Caco-2 (cell line): ENCODE data around the gene ELOVL7. TPM values are rescaled to one million over a fixed set of nuclear protein-coding genes. Genes with fewer than 3 reads are reported as not detected.

Experiments used
- BruUV-seq: library from RNA; stranded (reverse); fragments of 400-500 nt; replicated peaks from 2 replicates; lab custom pipeline; 2021; lab: Mats Ljungman, UMichigan
- CTCF ChIA-PET: fragments of 300-600 bp; sonication (Branson Sonifier 250); formaldehyde crosslinking; loops from one replicate; lab custom pipeline; 2022; ENCODE audit warnings: antibody characterized with exemption; lab: Charles Lee
- POLR2A ChIA-PET: fragments of 300-600 bp; sonication (Branson Sonifier 250); formaldehyde crosslinking; loops from one replicate; lab custom pipeline; 2022; ENCODE audit warnings: antibody characterized with exemption; lab: Charles Lee
- DNase-seq, 2 experiments: peaks; one replicate each; pipeline versions ENCODE4 v3.0.0 to v3.0.0-alpha.2; 2020 to 2022
- H3K27me3 ChIP-seq: replicated peaks from 2 replicates; pipeline ENCODE4 v1.6.0; 2011; ENCODE audit warnings: low read length; ENCODE audit not compliant: control insufficient read depth, insufficient read depth
- H3K36me3 ChIP-seq: 2 replicates; pipeline ENCODE4 v1.5.1; 2011; ENCODE audit warnings: low read length; ENCODE audit not compliant: control insufficient read depth, insufficient read depth
- H3K4me1 ChIP-seq: fragments of 250-450 bp; sonication (Bioruptor Pico); 2 replicates; pipeline ENCODE4 v1.5.1; 2020; ENCODE audit warnings: mild to moderate bottlenecking
- H3K4me3 ChIP-seq: 2 replicates; pipeline ENCODE4 v1.5.1; 2011; ENCODE audit warnings: low read depth, mild to moderate bottlenecking, control low read depth, low read length
- H3K9me3 ChIP-seq: fragments of 250-450 bp; sonication (Bioruptor Pico); 2 replicates; pipeline ENCODE4 v1.5.1; 2020; ENCODE audit warnings: mild to moderate bottlenecking, moderate library complexity
- H3K27ac Mint-ChIP-seq: one replicate; pipeline ENCODE4 v1.8.0; 2022; ENCODE audit warnings: mixed read lengths; ENCODE audit not compliant: unreplicated experiment
- H3K27me3 Mint-ChIP-seq: one replicate; pipeline ENCODE4 v1.8.0; 2022; ENCODE audit warnings: mixed read lengths; ENCODE audit not compliant: insufficient read depth, unreplicated experiment
- H3K36me3 Mint-ChIP-seq: one replicate; pipeline ENCODE4 v1.8.0; 2022; ENCODE audit warnings: mild to moderate bottlenecking, mixed read lengths; ENCODE audit not compliant: insufficient read depth, unreplicated experiment
- H3K4me1 Mint-ChIP-seq: one replicate; pipeline ENCODE4 v1.8.0; 2022; ENCODE audit warnings: low read depth, mixed read lengths; ENCODE audit not compliant: unreplicated experiment
- H3K4me3 Mint-ChIP-seq: one replicate; pipeline ENCODE4 v1.8.0; 2022; ENCODE audit warnings: mild to moderate bottlenecking, moderate library complexity, mixed read lengths; ENCODE audit not compliant: unreplicated experiment
- H3K9me3 Mint-ChIP-seq: one replicate; pipeline ENCODE4 v1.8.0; 2022; ENCODE audit warnings: mixed read lengths; ENCODE audit not compliant: unreplicated experiment
- CTCF ChIP-seq, 2 experiments: fragments of 200-600 bp in 1 of 2; IDR thresholded peaks; 1 replicate in 1 of 2; 2 replicates in 1 of 2; pipeline versions ENCODE4 v1.5.1 to v1.8.0; 2011 to 2022; ENCODE audit warnings: antibody characterized with exemption in 1 of 2, control low read depth in 1 of 2, inconsistent platforms in 1 of 2, low read depth in 1 of 2, low read length in 1 of 2, mild to moderate bottlenecking in 1 of 2, moderate library complexity in 1 of 2; ENCODE audit not compliant: insufficient read depth in 1 of 2, severe bottlenecking in 1 of 2, unreplicated experiment in 1 of 2
- intact Hi-C: fragments of 100-400 bp; cut with micrococcal nuclease; formaldehyde crosslinking; loops from one replicate; pipeline ENCODE4 v1.10.0; 2022; ENCODE audit not compliant: unreplicated experiment
- total RNA-seq: library from RNA; stranded (reverse); gene quantifications from 2 replicates; pipeline ENCODE4 v1.2.3, GENCODE V29; 2022

Gene ELOVL7
- total RNA-seq, 1 experiment from 2014 or later, result 16.4 TPM

- Histone ChIP-seq H3K27me3 (no peaks in the 10 kb centered on the region), H3K36me3 (no peaks in the 10 kb centered on the region; the same call in 1 of the 2 replicates), H3K9me3 (no peaks in the 10 kb centered on the region), H3K4me3 (no peak overlapping the region), H3K4me1 (peaks cover 30% of the 10 kb centered on the region)
- intact Hi-C loops, result loop anchor here (2.0 kb wide), 1 partner anchor 25 kb away; no protein-coding TSS in a partner anchor
- ChIA-PET POLR2A (no interaction called here), CTCF (no interaction called here)
- H3K27ac Mint-ChIP-seq, result no peak overlapping the region
- TF ChIP-seq CTCF (IDR thresholded peaks at IDR 0.05; ENCODE audit: insufficient read depth in 1 of 2, low read depth in 1 of 2, low read length in 1 of 2, severe bottlenecking in 1 of 2, unreplicated experiment in 1 of 2), result no peak
- no peak for DNase-seq
- BruUV-seq, result no TSS peak
- no peaks in the 10 kb centered on the region for H3K27me3 Mint-ChIP-seq
- no peaks in the 10 kb centered on the region for H3K9me3 Mint-ChIP-seq
- peaks cover 26% of the 10 kb centered on the region for H3K4me1 Mint-ChIP-seq
- H3K4me3 Mint-ChIP-seq, result no peak overlapping the region
- H3K36me3 Mint-ChIP-seq, result peaks cover 9% of the 10 kb centered on the region
Observed at GRCh38 chr5:60836131-60836530, 7.9 kb downstream of the ELOVL7 start.

GRCh38 chr5:60835554-60835953, 8.5 kb downstream of the ELOVL7 start:
- no TSS peak for BruUV-seq
- Mint-ChIP-seq H3K9me3 (no peaks in the 10 kb centered on the region), H3K27ac (no peak overlapping the region), H3K36me3 (peaks cover 9% of the 10 kb centered on the region), H3K27me3 (no peaks in the 10 kb centered on the region), H3K4me3 (no peak overlapping the region), H3K4me1 (peaks cover 26% of the 10 kb centered on the region)
- H3K36me3 ChIP-seq, result no peaks in the 10 kb centered on the region; the same call in 1 of the 2 replicates
- no peaks in the 10 kb centered on the region for H3K27me3 ChIP-seq
- ChIA-PET POLR2A (no interaction called here), CTCF (no interaction called here)
- intact Hi-C loops, result no loop called here
- H3K4me3 ChIP-seq, result no peak overlapping the region
- no peaks in the 10 kb centered on the region for H3K9me3 ChIP-seq
- TF ChIP-seq CTCF (IDR thresholded peaks at IDR 0.05; ENCODE audit: insufficient read depth in 1 of 2, low read depth in 1 of 2, low read length in 1 of 2, severe bottlenecking in 1 of 2, unreplicated experiment in 1 of 2), result no peak
- peaks cover 30% of the 10 kb centered on the region for H3K4me1 ChIP-seq
- DNase-seq, result no peak

GRCh38 chr5:60833520-60833919, 10.5 kb downstream of the ELOVL7 start:
- Histone ChIP-seq H3K36me3 (no peaks in the 10 kb centered on the region; the same call in 1 of the 2 replicates), H3K4me1 (peaks cover 28% of the 10 kb centered on the region), H3K27me3 (no peaks in the 10 kb centered on the region), H3K4me3 (no peak overlapping the region), H3K9me3 (no peaks in the 10 kb centered on the region)
- Mint-ChIP-seq H3K9me3 (no peaks in the 10 kb centered on the region), H3K36me3 (peaks cover 9% of the 10 kb centered on the region), H3K27ac (no peak overlapping the region), H3K27me3 (no peaks in the 10 kb centered on the region), H3K4me1 (peaks cover 25% of the 10 kb centered on the region), H3K4me3 (no peak overlapping the region)
- no TSS peak for BruUV-seq
- intact Hi-C loops, result no loop called here
- no peak for DNase-seq
- TF ChIP-seq CTCF (IDR thresholded peaks at IDR 0.05; ENCODE audit: insufficient read depth in 1 of 2, low read depth in 1 of 2, low read length in 1 of 2, severe bottlenecking in 1 of 2, unreplicated experiment in 1 of 2), result no peak
- CTCF ChIA-PET, result no interaction called here
- POLR2A ChIA-PET, result interaction anchor here (0.7 kb wide), 1 partner anchor 111 kb away, joined by 3 read pairs; the partner anchor contains the start of gene ERCC8
